CD14-positive monocyte (primary cell): Measurements from ENCODE around the gene HSPBAP1. TPM values are rescaled to one million over a fixed set of nuclear protein-coding genes. Genes with fewer than 3 reads are reported as not detected.

Experiments
- DNase-seq, 3 donors: peaks; one replicate each; pipeline ENCODE4 v3.0.0-alpha.2; 2011 to 2022
- H2AFZ ChIP-seq: 2 replicates; pipeline ENCODE4 v1.6.0; 2012; ENCODE audit warnings: mild to moderate bottlenecking, low read depth, low read length, inconsistent platforms; ENCODE audit not compliant: insufficient read depth, poor library complexity, severe bottlenecking
- H3K27ac ChIP-seq, 2 donors: 1 replicate in 1 of 2; 2 replicates in 1 of 2; pipeline ENCODE4 v1.5.1; 2012 to 2013; ENCODE audit warnings: low read length in 2 of 2, control low read depth in 1 of 2, inconsistent platforms in 1 of 2, low read depth in 1 of 2, mild to moderate bottlenecking in 1 of 2
- H3K27me3 ChIP-seq, 2 donors: one replicate each; pipeline versions ENCODE4 v1.6.0 to v1.6.1; 2011 to 2013; ENCODE audit warnings: low read length in 2 of 2; ENCODE audit not compliant: control insufficient read depth in 2 of 2, insufficient read depth in 2 of 2
- H3K36me3 ChIP-seq, 2 donors: replicated peaks in 1 of 2; 1 replicate in 1 of 2; 2 replicates in 1 of 2; pipeline versions ENCODE4 v1.5.1 to v1.6.1; 2012 to 2013; ENCODE audit warnings: low read length in 2 of 2, control low read depth in 1 of 2, inconsistent platforms in 1 of 2, mild to moderate bottlenecking in 1 of 2; ENCODE audit not compliant: insufficient read depth in 2 of 2, control insufficient read depth in 1 of 2
- H3K4me1 ChIP-seq, 2 donors: 1 replicate in 1 of 2; 2 replicates in 1 of 2; pipeline versions ENCODE4 v1.5.1 to v1.6.1; 2012 to 2013; ENCODE audit warnings: low read length in 2 of 2, control low read depth in 1 of 2, inconsistent platforms in 1 of 2, mild to moderate bottlenecking in 1 of 2, moderate library complexity in 1 of 2; ENCODE audit not compliant: insufficient read depth in 2 of 2, control insufficient read depth in 1 of 2
- H3K4me2 ChIP-seq: replicated peaks from 2 replicates; pipeline ENCODE3; 2012; ENCODE audit warnings: low read length, moderate library complexity, mild to moderate bottlenecking; ENCODE audit not compliant: poor library complexity, severe bottlenecking; ENCODE audit errors: extremely low read depth
- H3K4me3 ChIP-seq, 3 experiments: fragments of 200-600 bp in 1 of 3; sonication (generic) in 1 of 3; replicated peaks in 1 of 3; 1 replicate in 2 of 3; 2 replicates in 1 of 3; pipeline ENCODE4 v1.5.1; 2011 to 2013; ENCODE audit warnings: low read length in 3 of 3, mild to moderate bottlenecking in 3 of 3, control low read depth in 2 of 3, low read depth in 2 of 3, inconsistent platforms in 1 of 3, moderate library complexity in 1 of 3
- H3K79me2 ChIP-seq: 2 replicates; pipeline ENCODE4 v1.6.0; 2012; ENCODE audit warnings: mild to moderate bottlenecking, control low read depth, inconsistent platforms, low read length, moderate library complexity; ENCODE audit not compliant: insufficient read depth
- H3K9ac ChIP-seq: 2 replicates; pipeline ENCODE4 v1.6.0; 2017; ENCODE audit warnings: low read length, mild to moderate bottlenecking; ENCODE audit not compliant: insufficient read depth, poor library complexity, severe bottlenecking
- H3K9me3 ChIP-seq, 2 donors: replicated peaks in 1 of 2; 1 replicate in 1 of 2; 2 replicates in 1 of 2; pipeline versions ENCODE4 v1.5.1 to v1.6.1; 2012 to 2013; ENCODE audit warnings: low read length in 2 of 2, control low read depth in 1 of 2; ENCODE audit not compliant: control insufficient read depth in 1 of 2, insufficient read depth in 1 of 2
- H4K20me1 ChIP-seq: 2 replicates; pipeline ENCODE4 v1.6.0; 2012; ENCODE audit warnings: mild to moderate bottlenecking, low read length, control low read depth, moderate library complexity; ENCODE audit not compliant: insufficient read depth
- H3K27ac Mint-ChIP-seq, 7 donors: one replicate each; pipeline ENCODE4 v1.8.0; 2020; ENCODE audit warnings: mild to moderate bottlenecking in 7 of 7, mixed read lengths in 7 of 7, moderate library complexity in 6 of 7, inconsistent platforms in 2 of 7
- H3K27me3 Mint-ChIP-seq, 3 donors: one replicate each; pipeline ENCODE4 v1.8.0; 2021 to 2022; ENCODE audit warnings: low read depth in 3 of 3, mild to moderate bottlenecking in 3 of 3, mixed read lengths in 3 of 3, moderate library complexity in 3 of 3, inconsistent platforms in 1 of 3
- H3K36me3 Mint-ChIP-seq, 2 donors: one replicate each; pipeline ENCODE4 v1.8.0; 2020; ENCODE audit warnings: mixed read lengths in 2 of 2, inconsistent platforms in 1 of 2, mild to moderate bottlenecking in 1 of 2
- H3K4me1 Mint-ChIP-seq: one replicate; pipeline ENCODE4 v1.8.0; 2020; ENCODE audit warnings: mild to moderate bottlenecking, mixed read lengths
- H3K4me3 Mint-ChIP-seq, 2 donors: one replicate each; pipeline ENCODE4 v1.8.0; 2020; ENCODE audit warnings: mild to moderate bottlenecking in 2 of 2, mixed read lengths in 2 of 2, moderate library complexity in 1 of 2
- H3K9me3 Mint-ChIP-seq, 7 donors: one replicate each; pipeline ENCODE4 v1.8.0; 2020 to 2022; ENCODE audit warnings: mixed read lengths in 7 of 7, mild to moderate bottlenecking in 6 of 7, moderate library complexity in 6 of 7, inconsistent platforms in 2 of 7
- WGBS: methylation state at CpG from one replicate; pipeline ENCODE4 v1.1.5; 2013; ENCODE audit warnings: missing lambda C conversion rate; ENCODE audit not compliant: insufficient coverage; 5-methylcytosine and 5-hydroxymethylcytosine counted together
- intact Hi-C, 2 donors: fragments of 100-400 bp; cut with micrococcal nuclease; formaldehyde crosslinking; loops; one replicate each; pipeline versions ENCODE4 v1.15.0 to v1.15.1; 2023
- polyA plus RNA-seq, 3 donors: library from polyadenylated mRNA; depleted of rRNA in 1 of 3; unstranded in 2 of 3; stranded (reverse) in 1 of 3; fragments of 300-500 nt in 2 of 3; fragments of >200 nt in 1 of 3; fragmentation: Illumina TruSeq in 2 of 3; gene quantifications; 1 replicate in 2 of 3; 2 replicates in 1 of 3; pipeline ENCODE4 v1.2.3, GENCODE V29; 2012 to 2021
- TF ChIP-seq, protein P1 (sequence below): fragments of 200-600 bp; IDR thresholded peaks from one replicate; pipeline ENCODE4 v1.8.0; 2022; ENCODE audit warnings: antibody characterized with exemption, mild to moderate bottlenecking

The HSPBAP1 gene
- polyA plus RNA-seq, 3 donors = 11.7 to 48.2 (median 11.9) TPM

DNA sequence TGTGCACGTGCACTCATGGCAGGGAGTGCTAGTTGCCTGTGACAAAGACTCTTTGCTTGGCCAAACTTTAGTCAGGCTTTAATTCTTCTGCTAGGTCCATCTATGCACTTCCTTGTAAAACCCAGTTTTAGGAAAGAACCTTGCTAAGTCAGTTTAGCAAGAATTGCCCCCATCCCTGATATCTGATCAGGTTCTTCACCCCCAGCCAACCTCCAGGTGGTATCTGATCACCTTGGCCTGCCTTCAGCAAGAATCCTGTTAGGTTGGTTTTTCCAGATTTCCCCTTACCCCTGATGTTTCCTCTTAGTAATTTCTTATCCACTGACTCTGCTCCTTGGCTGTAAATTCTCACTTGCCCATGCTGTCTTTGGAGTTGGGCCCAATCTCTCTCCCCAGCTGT lies 8.4 kb downstream of the HSPBAP1 start:
- TF ChIP-seq, protein P1, sequence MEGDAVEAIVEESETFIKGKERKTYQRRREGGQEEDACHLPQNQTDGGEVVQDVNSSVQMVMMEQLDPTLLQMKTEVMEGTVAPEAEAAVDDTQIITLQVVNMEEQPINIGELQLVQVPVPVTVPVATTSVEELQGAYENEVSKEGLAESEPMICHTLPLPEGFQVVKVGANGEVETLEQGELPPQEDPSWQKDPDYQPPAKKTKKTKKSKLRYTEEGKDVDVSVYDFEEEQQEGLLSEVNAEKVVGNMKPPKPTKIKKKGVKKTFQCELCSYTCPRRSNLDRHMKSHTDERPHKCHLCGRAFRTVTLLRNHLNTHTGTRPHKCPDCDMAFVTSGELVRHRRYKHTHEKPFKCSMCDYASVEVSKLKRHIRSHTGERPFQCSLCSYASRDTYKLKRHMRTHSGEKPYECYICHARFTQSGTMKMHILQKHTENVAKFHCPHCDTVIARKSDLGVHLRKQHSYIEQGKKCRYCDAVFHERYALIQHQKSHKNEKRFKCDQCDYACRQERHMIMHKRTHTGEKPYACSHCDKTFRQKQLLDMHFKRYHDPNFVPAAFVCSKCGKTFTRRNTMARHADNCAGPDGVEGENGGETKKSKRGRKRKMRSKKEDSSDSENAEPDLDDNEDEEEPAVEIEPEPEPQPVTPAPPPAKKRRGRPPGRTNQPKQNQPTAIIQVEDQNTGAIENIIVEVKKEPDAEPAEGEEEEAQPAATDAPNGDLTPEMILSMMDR = no peak

DNA sequence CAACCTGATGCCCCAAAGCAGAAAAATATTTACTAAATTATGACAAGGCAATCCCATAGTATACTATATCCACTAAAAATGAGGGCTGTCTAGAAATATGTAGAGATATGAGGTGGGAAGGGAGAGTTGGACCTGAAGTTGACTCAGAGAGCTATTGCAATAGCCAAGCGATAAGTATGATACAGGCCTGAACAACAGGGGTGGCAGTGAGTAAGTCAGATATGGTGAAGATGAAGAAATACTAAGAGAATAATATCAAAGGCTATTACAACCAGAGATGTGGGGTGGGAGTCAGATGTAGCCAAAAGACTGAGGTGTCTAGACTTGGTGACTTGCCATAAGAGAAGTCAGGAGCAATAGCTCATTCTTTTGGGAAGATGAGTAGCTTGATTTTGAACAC lies 9.2 kb downstream of the HSPBAP1 start:
- no peak for DNase-seq
- no peaks in the 10 kb centered on the region for H3K27me3 ChIP-seq
- intact Hi-C loops = no loop called here
- peaks cover 0 to 5% (median 0%) of the 10 kb centered on the region in 7 donors for H3K9me3 Mint-ChIP-seq
- no peaks in the 10 kb centered on the region for H3K27me3 Mint-ChIP-seq
- no peak overlapping the region for H3K27ac ChIP-seq
- peaks cover 62% of the 10 kb centered on the region for H3K79me2 ChIP-seq
- H3K4me3 Mint-ChIP-seq = no peak overlapping the region
- peaks cover 16 to 31% of the 10 kb centered on the region in 2 donors for H3K36me3 ChIP-seq
- H3K4me3 ChIP-seq = no peak overlapping the region
- H2AFZ ChIP-seq = no peak overlapping the region
- H3K36me3 Mint-ChIP-seq = peaks cover 27 to 30% of the 10 kb centered on the region in 2 donors
- H3K9me3 ChIP-seq = no peaks in the 10 kb centered on the region
- H3K4me1 Mint-ChIP-seq = peaks cover 18% of the 10 kb centered on the region
- H3K4me1 ChIP-seq = peaks cover 8 to 18% of the 10 kb centered on the region in 2 donors
- H4K20me1 ChIP-seq = no peaks in the 10 kb centered on the region
- TF ChIP-seq, protein P1 = no peak
- no peak overlapping the region for H3K4me2 ChIP-seq
- no peak overlapping the region for H3K9ac ChIP-seq
- no CpG with 5 or more reads among the region's 1 CpG for WGBS
- peak overlapping the region in 3 of 7 donors; percentile 23 to 72 (median 33) for H3K27ac Mint-ChIP-seq

More for the DNA sequence above, 8.4 kb downstream of the HSPBAP1 start:
- Histone ChIP-seq H3K9me3 (no peaks in the 10 kb centered on the region), H3K79me2 (peaks cover 70% of the 10 kb centered on the region), H3K4me1 (peaks cover 15 to 26% of the 10 kb centered on the region in 2 donors), H2AFZ (no peak overlapping the region), H3K36me3 (peaks cover 16 to 31% of the 10 kb centered on the region in 2 donors), H3K27me3 (no peaks in the 10 kb centered on the region), H3K27ac (no peak overlapping the region), H4K20me1 (no peaks in the 10 kb centered on the region), H3K9ac (no peak overlapping the region), H3K4me3 (no peak overlapping the region), H3K4me2 (no peak overlapping the region)
- Mint-ChIP-seq H3K4me1 (peaks cover 18% of the 10 kb centered on the region), H3K27me3 (no peaks in the 10 kb centered on the region), H3K4me3 (no peak overlapping the region), H3K27ac (peak overlapping the region in 5 of 7 donors; percentile 6 to 60 (median 27)), H3K9me3 (peaks cover 0 to 5% (median 0%) of the 10 kb centered on the region in 7 donors), H3K36me3 (peaks cover 27 to 30% of the 10 kb centered on the region in 2 donors)
- DNase-seq = no peak
- WGBS = no CpG with 5 or more reads among the region's 1 CpG
- intact Hi-C loops = no loop called here
